AG04450 (cell line): Measurements from ENCODE around the gene TMEM45A. TPM values are rescaled to one million over a fixed set of nuclear protein-coding genes. Genes with fewer than 3 reads are reported as not detected.

Experiments used
- CTCF ChIA-PET: fragments of 300-600, 350-600 bp; formaldehyde crosslinking; extraction: SDS; loops from one replicate; lab custom pipeline; 2022; ENCODE audit warnings: antibody characterized with exemption, inconsistent platforms; lab: Charles Lee
- POLR2A ChIA-PET: fragments of 350-600 bp; formaldehyde crosslinking; extraction: SDS; loops from one replicate; lab custom pipeline; 2021; ENCODE audit warnings: antibody characterized with exemption, inconsistent platforms; lab: Yijun Ruan, JAX
- DNase-seq: peaks from one replicate; pipeline ENCODE4 v3.0.0-alpha.2; 2011; ENCODE audit warnings: low read depth, low spot score
- H3K27ac ChIP-seq: one replicate; pipeline ENCODE4 v1.5.1; 2012; ENCODE audit warnings: low read depth, low read length, control low read depth
- H3K27me3 ChIP-seq: one replicate; pipeline ENCODE4 v1.6.0; 2012; ENCODE audit warnings: low read length; ENCODE audit not compliant: control insufficient read depth, insufficient read depth
- H3K4me3 ChIP-seq: 2 replicates; pipeline ENCODE4 v1.5.1; 2011; ENCODE audit warnings: mild to moderate bottlenecking, low read depth, low read length, control low read depth
- H3K9me3 ChIP-seq: 2 replicates; pipeline ENCODE4 v1.5.1; 2012; ENCODE audit warnings: low read length; ENCODE audit not compliant: control insufficient read depth, insufficient read depth
- CTCF ChIP-seq: IDR thresholded peaks from 2 replicates; pipeline ENCODE4 v1.5.1; 2011; ENCODE audit warnings: low read depth, low read length, control low read depth, inconsistent platforms
- polyA plus RNA-seq: library from polyadenylated mRNA; depleted of rRNA; stranded (reverse); fragments of >200 nt; gene quantifications from 2 replicates; pipeline ENCODE4 v1.2.3, GENCODE V29; 2011

TMEM45A gene
- polyA plus RNA-seq, 1 experiment: 42.8 TPM

GRCh38 chr3:100526613-100527346 lies 34.4 kb downstream of the TMEM45A start:
- POLR2A ChIA-PET: interaction anchor here (1.0 kb wide), 1 partner anchor 8 kb away, joined by 4 read pairs; no protein-coding TSS in a partner anchor
- TF ChIP-seq CTCF: no peak
- no peak overlapping the region for H3K27ac ChIP-seq
- no peaks in the 10 kb centered on the region for H3K9me3 ChIP-seq
- no peaks in the 10 kb centered on the region for H3K27me3 ChIP-seq
- CTCF ChIA-PET: no interaction called here
- no peak overlapping the region for H3K4me3 ChIP-seq
- DNase-seq: no peak

GRCh38 chr3:100527347-100527735 lies 34.9 kb downstream of the TMEM45A start:
- DNase-seq: no peak
- no peak for TF ChIP-seq CTCF
- Histone ChIP-seq H3K9me3 (no peaks in the 10 kb centered on the region), H3K27me3 (no peaks in the 10 kb centered on the region), H3K4me3 (no peak overlapping the region), H3K27ac (no peak overlapping the region)
- ChIA-PET CTCF (no interaction called here), POLR2A (no interaction called here)

- no peak for DNase-seq
- Histone ChIP-seq H3K27me3 (no peaks in the 10 kb centered on the region), H3K27ac (no peak overlapping the region), H3K9me3 (no peaks in the 10 kb centered on the region), H3K4me3 (no peak overlapping the region)
- CTCF ChIA-PET: no interaction called here
- POLR2A ChIA-PET: no interaction called here
- no peak for TF ChIP-seq CTCF
These were observed 38.7 kb downstream of the TMEM45A start for GRCh38 chr3:100531093-100531492.

GRCh38 chr3:100532411-100532810 lies 40.0 kb downstream of the TMEM45A start:
- CTCF ChIA-PET: interaction anchor here (1.3 kb wide), 1 partner anchor 69 kb away, joined by 8 read pairs; no protein-coding TSS in a partner anchor
- Histone ChIP-seq H3K27me3 (no peaks in the 10 kb centered on the region), H3K4me3 (no peak overlapping the region), H3K27ac (no peak overlapping the region), H3K9me3 (no peaks in the 10 kb centered on the region)
- no peak for DNase-seq
- TF ChIP-seq CTCF: no peak
- POLR2A ChIA-PET: no interaction called here

GRCh38 chr3:100533176-100533575 lies 40.8 kb downstream of the TMEM45A start:
- Histone ChIP-seq H3K27ac (no peak overlapping the region), H3K4me3 (no peak overlapping the region), H3K9me3 (no peaks in the 10 kb centered on the region), H3K27me3 (no peaks in the 10 kb centered on the region)
- no peak for TF ChIP-seq CTCF
- no peak for DNase-seq
- ChIA-PET CTCF (interaction anchor here (0.5 to 1.3 kb wide), 2 partner anchors 70 to 701 kb away, joined by 5 to 8 read pairs; no protein-coding TSS in a partner anchor), POLR2A (no interaction called here)
